HG02943 (cell line): Measurements from ENCODE around the gene ASB16.

Experiments used
- ATAC-seq: cut with Tn5 transposase; IDR thresholded peaks from one replicate; pipeline ENCODE4 v1.9.1; 2021; ENCODE audit warnings: mild to moderate bottlenecking, low read depth, moderate library complexity; ENCODE audit not compliant: unreplicated experiment

Gene ASB16

DNA sequence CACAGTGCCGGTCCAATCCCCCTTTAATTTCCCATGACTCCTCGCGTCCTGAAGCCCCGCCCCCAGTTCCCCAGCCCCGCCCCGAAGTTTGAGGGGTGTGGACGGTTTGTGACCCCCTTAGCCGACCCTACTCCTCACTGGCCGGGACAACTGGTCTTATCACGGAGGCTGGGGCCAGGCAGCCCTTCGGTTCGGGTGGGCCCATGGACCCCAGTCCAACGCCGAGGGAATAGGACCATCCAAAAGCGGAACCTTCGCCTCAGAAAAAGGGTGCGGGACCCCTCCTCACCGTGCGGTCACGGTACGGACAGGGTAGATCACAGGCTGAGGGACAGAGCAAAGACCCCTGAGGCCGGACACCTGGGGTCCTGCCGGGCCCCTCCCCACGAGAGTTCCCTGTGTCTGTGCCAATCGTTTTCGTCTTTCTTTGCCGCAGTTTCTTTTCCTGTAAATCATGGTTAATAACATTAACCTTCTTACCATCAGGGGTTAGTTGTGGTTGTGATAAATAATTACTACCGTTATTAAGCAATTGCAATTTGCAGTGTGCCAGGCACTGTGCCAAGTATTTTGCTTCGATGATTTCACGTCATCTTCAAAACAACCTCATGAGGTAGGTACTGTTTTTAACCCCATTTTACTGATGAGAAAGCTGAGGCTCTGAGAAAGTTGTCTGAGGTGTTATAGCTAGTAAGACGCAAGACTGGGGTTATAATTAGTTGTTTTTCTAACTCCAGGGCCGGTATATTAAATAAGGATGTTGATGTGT, 16.8 kb downstream of the ASB16 start:
- peak; percentile 45 for ATAC-seq

DNA sequence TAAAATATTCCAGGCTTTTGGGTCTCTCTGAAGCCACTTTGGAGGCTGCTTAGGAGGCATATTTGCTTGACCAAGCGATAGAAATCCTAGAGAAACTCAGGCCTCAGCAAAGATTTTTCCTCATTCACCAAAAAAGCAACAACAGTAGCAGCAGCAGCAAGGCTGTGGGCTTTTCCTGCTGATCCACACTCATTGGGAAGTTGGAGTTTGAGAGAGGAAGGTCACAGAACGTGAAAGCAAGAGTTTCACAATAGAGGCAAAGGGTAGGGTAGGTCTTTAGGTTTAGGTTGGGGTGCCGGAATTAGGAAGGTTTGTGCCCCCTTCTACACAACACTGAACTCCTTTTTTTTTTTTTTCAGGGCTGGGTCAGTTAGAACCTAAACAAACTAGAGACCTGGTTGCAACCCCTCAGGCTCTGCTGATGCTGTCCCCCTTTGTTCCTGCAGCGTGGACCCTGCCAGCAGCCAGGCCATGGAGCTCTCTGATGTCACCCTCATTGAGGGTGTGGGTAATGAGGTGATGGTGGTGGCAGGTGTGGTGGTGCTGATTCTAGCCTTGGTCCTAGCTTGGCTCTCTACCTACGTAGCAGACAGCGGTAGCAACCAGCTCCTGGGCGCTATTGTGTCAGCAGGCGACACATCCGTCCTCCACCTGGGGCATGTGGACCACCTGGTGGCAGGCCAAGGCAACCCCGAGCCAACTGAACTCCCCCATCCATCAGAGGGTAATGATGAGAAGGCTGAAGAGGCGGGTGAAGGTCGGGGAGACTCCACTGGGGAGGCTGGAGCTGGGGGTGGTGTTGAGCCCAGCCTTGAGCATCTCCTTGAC, 18.3 kb downstream of the ASB16 start:
- ATAC-seq, result no peak

DNA sequence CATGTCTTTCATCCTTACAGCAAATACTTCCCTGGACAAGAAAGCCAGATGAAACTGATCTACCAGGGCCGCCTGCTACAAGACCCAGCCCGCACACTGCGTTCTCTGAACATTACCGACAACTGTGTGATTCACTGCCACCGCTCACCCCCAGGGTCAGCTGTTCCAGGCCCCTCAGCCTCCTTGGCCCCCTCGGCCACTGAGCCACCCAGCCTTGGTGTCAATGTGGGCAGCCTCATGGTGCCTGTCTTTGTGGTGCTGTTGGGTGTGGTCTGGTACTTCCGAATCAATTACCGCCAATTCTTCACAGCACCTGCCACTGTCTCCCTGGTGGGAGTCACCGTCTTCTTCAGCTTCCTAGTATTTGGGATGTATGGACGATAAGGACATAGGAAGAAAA, 20.0 kb downstream of the ASB16 start:
- ATAC-seq, result no peak

DNA sequence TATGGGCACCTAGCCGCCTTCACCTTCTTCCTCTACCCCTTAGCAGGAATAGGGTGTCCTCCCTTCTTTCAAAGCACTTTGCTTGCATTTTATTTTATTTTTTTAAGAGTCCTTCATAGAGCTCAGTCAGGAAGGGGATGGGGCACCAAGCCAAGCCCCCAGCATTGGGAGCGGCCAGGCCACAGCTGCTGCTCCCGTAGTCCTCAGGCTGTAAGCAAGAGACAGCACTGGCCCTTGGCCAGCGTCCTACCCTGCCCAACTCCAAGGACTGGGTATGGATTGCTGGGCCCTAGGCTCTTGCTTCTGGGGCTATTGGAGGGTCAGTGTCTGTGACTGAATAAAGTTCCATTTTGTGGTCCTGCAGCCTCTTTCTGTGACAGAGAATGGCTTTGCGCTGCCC, 20.9 kb downstream of the ASB16 start:
- ATAC-seq, result no peak

DNA sequence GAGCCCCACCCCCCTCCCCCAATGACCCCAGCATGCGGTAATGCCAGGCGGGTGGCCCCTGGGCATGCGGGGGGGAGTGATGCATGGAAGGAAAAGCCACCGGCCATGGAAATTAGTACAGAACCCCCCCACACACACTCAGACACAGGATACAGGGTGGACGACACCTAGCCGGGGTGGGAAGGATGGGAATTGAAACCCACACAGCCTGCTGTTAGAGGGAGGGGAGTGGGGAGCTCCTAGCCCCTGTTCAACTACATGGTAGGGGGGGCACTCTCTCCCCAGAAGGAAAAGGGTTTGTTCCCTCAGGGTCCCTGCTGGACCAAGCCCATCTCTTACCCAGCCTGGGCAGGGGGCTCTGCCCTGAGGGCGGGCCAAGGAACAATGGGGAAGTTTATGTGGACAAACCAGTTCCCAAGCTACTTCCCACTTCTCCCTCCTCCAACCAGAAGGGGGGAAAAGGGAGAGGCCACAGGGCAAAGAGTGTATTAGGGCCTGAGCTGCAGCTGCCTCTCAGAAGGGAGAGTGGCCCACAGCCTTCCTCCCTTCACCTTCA, 21.5 kb downstream of the ASB16 start:
- ATAC-seq, result no peak

DNA sequence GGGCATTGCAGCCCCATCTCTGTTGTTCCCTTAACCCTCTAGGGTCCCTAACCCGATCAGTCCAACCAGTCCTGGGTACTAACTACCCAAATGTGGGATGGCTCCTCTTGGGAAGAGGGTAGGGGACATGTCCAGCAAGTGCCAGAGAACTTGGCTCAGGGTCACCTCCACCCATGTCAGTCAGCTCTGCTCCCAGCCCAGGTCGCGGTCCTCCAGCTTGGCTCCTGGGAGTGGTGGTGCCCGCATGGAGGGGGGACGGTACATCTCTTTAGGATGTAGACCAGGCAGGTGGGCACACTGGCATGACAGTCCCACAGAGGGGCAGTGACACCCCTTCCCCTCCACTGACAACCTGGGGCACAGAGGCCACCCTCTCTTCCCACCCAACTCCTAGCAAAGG, 22.2 kb downstream of the ASB16 start:
- ATAC-seq, result no peak

DNA sequence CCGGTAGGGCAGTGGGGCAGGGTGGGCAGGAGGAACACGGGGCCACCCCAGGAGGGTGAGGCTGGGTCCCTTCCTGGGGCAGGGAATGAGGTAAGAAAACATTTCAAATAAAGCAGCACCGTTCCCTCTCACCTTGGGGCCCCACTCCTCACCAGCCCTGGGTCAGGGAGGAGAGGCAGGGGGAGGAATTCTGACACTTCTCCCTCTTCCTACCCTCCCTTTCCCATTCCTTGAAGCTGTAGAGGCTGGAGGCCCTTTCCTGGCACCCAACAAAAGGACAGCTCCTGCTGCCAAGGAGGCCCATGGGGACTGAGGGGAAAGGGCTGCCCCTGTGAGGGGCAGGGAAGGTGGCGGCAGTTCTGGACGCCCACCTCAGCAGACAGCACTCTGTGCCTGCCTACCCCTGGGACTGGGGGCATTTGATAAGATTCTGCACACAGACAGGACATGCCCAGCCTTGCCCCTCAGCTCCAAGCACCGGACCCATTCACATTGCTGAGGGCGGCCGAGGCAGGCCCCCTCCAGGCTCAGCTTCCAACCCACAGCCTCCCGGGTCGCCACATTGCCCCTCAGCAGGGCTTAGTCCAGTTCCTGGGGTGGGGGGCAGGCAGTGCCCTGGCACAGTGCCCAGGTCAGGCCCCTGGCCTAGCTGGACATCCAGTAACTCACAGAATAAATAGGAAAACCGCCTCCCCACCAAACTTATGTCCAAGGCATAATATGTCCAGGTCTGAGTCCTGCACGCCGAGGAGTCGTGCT, 23.0 kb downstream of the ASB16 start:
- ATAC-seq, result no peak

DNA sequence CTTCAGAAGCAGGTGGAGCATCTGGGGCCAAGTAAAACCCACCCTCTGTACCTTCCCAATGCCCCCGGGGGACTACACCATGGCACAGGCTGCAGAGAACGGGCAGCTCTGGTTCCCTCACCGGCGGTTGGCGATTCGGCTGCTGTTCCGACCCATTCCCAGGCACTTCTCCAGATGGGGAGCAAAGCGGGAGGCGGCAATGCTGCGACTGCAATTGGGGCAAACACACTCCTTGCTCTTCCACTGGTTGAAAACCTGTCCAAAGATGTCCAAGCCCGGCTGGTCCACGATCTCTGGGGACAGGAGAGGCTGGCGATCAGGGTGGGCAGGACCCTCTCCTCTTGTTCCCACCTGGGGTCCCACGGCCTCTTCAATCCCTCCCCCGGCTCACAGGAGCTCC, 26.6 kb downstream of the ASB16 start:
- ATAC-seq, result no peak

DNA sequence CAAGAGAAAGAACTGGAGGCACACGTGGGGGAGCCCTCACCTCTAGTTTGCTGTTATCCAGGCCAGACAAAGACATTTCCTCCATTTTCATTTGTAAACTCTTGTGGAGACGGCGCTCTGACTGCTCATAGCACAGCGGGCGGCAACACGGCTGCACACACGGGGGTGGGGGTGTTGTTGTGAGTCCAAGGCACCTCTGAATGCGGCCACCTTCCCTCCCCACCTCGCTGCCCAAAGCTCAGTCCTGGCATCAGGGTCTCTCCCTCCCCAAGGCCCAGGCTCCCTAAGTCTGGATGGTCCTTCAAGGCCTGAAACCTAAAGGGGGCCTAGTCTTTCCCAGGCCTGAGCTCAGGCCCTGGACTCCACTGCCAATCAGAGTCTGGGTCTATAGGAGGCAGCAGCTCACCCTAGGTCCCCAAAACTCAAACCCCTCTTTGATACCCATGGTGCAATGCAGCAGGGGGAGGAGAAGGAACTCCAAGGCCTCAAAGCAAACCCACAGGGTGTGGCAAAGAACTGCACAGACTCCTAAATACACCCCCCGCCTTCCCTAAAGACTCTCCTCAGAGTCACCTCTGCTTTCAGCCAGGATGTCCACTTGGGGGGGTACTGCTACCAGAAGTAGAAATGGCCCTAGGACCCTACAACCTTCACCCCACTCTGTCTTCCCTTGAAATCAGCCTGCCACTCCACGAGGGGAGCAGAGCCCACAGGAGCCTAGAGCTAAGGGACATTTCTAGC, 27.6 kb downstream of the ASB16 start:
- no peak for ATAC-seq

DNA sequence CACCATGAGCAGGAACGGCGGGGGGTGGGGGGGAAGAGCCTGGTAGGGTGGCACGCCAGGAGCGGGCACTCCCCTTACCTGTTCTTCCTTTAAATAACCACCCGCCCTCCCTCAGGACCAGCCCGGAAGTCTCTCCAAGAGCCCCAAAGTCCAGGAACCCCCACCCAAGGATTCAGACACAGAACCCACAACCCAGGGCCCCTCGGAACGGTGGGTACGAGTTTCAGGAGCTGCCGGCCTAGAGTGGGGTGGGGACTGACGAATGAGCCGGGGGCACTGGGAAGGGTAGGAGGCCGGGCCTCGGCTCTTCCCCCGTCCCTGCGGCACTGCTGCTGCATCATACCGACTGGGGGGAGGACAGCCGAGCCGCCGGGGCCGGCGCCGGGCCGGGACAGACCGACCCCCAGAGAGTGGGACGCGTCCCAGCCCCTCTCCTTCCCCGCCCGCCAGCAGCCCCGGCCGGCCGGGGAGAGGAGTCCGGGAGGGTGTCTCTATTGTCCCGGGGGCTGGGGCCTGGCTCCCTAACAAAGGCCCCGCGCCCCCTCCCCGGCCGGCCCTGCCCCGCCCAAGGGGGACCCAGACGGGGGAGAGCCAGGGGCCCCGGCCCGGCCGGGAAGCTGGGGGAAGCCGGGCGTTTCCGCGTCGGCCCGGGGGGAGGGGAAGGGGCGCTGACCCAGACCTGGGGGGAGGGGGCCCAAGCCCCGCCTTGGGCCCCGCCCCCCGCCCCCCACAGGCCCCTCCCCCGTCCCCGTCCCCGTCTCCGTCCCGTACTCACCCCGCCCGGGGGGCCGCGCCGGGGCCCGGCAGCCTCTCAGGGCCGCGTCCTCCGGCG, 28.4 kb downstream of the ASB16 start:
- peak; percentile 20 for ATAC-seq

DNA sequence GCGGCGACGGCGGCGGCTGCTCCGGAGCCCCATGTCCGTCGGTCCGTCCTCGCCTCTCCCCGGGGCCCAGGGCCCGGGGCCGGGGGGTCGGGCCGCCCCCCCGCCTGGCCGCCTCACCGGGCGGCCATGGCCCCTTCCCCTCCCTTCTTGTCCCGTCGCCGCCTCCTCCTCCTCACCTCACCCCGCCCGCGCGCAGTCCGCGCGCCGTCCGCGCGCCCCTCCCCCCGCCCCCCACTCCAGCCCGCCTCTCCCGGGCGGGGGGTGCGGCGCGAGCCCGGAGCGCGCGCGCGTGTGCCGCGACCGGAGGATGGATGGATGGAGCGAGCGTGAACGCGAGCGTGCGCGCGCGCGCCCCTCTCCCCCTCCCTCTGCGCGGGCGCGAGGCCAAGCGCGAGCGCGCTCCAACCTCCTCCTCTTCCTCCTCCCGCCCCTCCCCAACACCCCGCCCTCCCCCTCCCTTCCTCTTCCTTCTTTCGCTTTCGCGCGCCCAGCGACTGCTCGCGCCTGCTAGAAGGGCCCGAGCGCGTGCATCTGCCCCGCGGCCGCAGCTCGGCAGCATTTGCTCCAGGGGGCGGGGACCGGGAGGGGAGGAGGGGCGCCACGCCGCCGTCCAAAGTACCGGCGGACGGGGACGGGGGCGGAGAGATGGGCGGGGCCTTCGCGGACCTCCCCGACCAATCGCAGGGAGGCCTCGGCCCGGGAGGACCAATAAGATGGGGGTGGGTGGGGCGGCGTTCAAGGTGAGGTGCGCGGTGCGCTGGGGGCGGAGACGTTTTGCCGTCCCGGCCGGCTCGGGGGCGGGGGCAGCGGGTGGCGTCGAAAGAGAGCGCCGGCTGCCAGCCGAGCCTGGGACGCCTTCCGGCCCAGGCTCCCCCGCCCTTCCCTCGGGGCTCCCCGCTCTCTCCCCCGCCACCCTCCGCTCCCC, 29.3 kb downstream of the ASB16 start, which contains the start of gene ATXN7L3:
TSS of gene ATXN7L3 (minus strand) at position 332 of the 925 bp plus-strand sequence. CDS start 1,814 bp downstream, outside the sequence.
- peak; percentile 59 for ATAC-seq

DNA sequence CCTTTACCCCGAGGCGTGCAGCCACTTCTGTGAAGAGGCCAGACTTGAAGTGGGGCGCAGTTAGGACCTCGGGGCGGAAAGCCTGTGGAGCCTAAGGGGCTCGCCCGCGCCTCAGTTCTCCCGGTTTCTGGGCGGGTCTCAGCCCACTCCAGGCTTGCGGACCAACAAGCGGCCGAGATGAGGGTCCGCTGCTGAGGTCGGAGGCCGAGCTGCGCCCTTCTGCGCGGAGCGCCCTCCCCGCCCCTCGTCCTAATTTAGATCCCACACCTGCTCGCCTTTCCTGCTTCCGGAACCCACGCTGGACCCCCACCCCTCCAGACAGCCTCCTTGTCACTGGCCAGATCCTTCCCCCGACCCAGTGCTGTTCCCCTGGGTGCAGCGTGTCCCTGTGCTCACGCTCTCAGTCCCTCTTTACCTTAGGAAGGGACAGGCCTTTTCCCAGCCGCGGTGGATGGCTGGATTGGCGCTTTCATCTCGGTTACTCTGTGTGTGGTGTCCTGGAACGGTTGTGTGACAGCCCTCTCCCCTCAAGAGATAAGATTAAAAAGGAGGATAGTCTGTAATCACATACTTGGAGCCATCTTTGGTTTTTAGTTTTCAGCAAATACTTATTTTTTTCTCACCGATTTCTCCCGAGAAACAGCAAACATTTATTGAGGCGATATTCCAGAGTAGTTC, 30.1 kb downstream of the ASB16 start:
- peak; percentile 5 for ATAC-seq

DNA sequence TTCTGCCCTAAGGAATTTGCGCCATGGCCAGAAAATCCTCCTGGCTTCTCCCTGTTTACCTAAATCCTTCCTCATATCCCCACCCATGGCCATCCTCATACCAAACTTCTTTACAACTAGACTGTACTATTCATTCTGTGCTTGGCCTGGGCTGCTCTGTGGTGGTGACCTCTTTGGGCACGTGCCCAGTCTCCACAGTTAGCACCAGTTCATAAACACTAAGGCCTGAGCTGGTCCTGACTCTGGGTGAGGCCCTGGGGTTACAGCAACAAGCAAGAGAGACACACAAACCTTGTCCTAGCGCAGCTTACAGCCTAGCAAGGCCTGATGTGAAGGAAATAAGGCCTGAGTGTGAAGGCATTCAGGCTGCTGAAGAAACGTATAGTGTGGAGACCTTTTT, 32.3 kb downstream of the ASB16 start:
- no peak for ATAC-seq

DNA sequence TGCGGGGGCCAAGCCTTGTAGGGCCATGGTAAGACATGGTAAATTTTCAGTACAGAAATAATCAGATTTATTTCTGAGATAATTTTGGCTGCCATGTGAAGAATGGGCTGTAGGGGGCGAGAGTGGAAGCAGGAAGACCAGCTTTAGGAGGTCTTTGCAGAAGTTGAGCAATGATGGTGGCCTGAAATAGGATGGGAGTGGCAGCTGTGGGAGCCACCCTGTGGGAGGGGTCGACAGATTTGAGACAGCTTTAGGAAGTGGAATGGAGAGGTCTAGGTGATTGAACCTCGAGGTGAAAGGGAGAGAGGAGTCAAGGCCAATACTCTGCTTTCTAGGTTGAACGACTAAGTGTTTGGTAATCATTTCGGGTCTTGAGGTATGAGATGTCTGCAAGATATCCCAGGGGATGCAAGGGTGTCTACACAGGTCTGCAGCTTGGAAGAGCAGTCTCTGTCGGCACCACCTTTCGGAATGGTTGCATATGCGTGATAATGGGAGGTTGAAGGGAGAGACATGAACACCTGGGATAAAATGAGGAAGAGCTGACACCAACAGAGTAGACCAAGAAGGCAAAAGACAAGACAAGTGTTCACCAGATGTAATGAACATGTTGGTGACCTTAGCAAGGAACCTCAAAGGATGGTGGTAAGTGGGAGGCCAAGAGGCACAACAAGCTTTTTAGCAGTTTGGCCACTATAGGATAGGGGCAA, 33.4 kb downstream of the ASB16 start:
- no peak for ATAC-seq

DNA sequence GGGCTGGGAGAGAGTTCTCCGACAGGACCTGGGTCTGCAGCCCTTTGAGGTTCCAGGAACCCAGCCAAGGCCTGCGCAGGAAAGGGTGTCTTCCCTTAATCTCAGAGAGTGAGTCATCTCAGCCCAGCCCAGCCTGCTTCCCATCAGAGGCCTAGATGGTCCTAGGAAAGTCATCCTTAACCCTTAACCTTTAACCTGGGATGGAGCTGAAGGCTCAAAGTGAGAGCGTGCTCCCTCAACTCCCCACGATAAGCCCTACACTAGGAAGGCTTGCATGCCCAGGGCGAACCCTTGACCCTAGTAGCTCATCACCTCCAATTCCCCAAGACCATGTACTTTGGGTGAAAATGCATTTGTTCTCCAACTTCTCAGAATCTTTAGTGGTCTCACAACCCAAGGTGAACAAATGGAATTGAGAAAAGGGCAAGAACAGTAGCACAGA, 34.0 kb downstream of the ASB16 start:
- ATAC-seq, result no peak

DNA sequence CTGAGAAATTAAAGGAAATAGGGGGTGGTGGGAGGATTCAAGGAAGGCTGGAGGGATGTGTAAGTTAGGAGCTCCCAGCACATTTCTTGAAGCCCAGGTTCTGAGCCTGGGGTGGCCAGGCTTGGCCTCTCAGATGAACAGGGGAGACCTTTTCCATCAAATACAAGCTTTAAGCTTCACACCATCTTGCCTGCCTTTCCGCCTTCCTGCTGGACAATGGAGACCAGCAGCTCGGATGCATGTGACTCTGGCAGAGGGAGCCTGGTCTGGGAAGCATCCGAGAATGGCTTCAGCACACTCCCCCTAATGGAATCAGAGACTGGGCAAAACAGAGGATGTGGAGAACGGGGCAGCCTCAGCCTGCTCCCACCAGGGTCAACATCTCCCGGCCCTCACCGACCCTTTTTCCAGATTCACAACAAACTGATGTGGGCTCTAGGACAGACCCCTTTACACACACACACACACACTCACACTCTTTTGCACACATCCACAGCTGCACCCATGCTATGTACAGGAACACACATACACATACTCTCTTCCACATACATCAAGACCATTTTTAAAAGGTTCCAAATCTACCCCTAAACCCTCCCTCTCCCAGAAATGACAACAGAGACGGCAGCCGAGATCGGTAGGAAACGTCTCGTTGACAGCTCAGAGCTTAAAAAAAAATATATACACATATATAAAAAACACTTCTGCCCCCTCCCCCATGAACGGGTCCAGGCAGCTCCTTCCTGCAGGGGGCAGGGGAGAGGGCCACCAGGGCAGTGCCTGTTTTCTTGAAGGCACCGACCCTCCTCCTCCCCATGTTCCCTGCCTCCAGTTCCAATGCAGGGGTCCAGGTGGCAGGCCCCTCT, 35.7 kb downstream of the ASB16 start:
- no peak for ATAC-seq
